ENCODE measurements around the gene RNF133. TPM values are rescaled to one million over a fixed set of nuclear protein-coding genes. Genes with fewer than 3 reads are reported as not detected.

RNF133 gene
- total RNA-seq, 1 experiment from 2014 or later: 4.9 TPM

- ChIA-PET CTCF (no interaction called here), POLR2A (ENCODE audit: low non-redundant PET) (interaction anchor here (0.7 kb wide), 1 partner anchor 21 kb away, joined by 5 read pairs; no protein-coding TSS in a partner anchor)
- no peak overlapping the region for H3K4me3 ChIP-seq (ENCODE audit: low read depth, low read length, poor library complexity, severe bottlenecking)
- intact Hi-C loops (cut with micrococcal nuclease; ENCODE audit: unreplicated experiment): no loop called here
- no peaks in the 10 kb centered on the region for H3K4me1 ChIP-seq (ENCODE audit: insufficient read depth, low read length, poor library complexity, severe bottlenecking)
- H3K27ac ChIP-seq (ENCODE audit: low read depth, low read length, poor library complexity, severe bottlenecking): no peak overlapping the region
- TF ChIP-seq EZH2 (IDR thresholded peaks at IDR 0.05; ENCODE audit: borderline replicate concordance, low read depth, low read length, poor library complexity, severe bottlenecking) (no peak), CTCF (conservative IDR thresholded peaks at IDR 0.05; ENCODE audit: low read depth, low read length) (no peak)
- no TSS peak for BruUV-seq (replicated peaks)
- H3K27me3 ChIP-seq (replicated peaks; ENCODE audit: insufficient read depth, low read depth, low read length, poor library complexity): no peaks in the 10 kb centered on the region
- DNase-seq (ENCODE audit: low spot score): no peak
- H3K9me3 ChIP-seq (ENCODE audit: low read depth, low read length, poor library complexity, severe bottlenecking): no peaks in the 10 kb centered on the region
- H3K36me3 ChIP-seq (ENCODE audit: insufficient read depth, low read length, poor library complexity, severe bottlenecking): no peaks in the 10 kb centered on the region
Observed at GRCh38 chr7:122719010-122719578, 20.2 kb upstream of the RNF133 start.

- Histone ChIP-seq H3K27ac (ENCODE audit: low read depth, low read length, poor library complexity, severe bottlenecking) (no peak overlapping the region), H3K27me3 (replicated peaks; ENCODE audit: insufficient read depth, low read depth, low read length, poor library complexity) (no peaks in the 10 kb centered on the region), H3K4me1 (ENCODE audit: insufficient read depth, low read length, poor library complexity, severe bottlenecking) (no peaks in the 10 kb centered on the region), H3K4me3 (ENCODE audit: low read depth, low read length, poor library complexity, severe bottlenecking) (no peak overlapping the region), H3K36me3 (ENCODE audit: insufficient read depth, low read length, poor library complexity, severe bottlenecking) (no peaks in the 10 kb centered on the region), H3K9me3 (ENCODE audit: low read depth, low read length, poor library complexity, severe bottlenecking) (no peaks in the 10 kb centered on the region)
- no peak for DNase-seq (ENCODE audit: low spot score)
- BruUV-seq (replicated peaks): no TSS peak
- POLR2A ChIA-PET (ENCODE audit: low non-redundant PET): no interaction called here
- TF ChIP-seq CTCF (conservative IDR thresholded peaks at IDR 0.05; ENCODE audit: low read depth, low read length) (no peak), EZH2 (IDR thresholded peaks at IDR 0.05; ENCODE audit: borderline replicate concordance, low read depth, low read length, poor library complexity, severe bottlenecking) (no peak)
- CTCF ChIA-PET: no interaction called here
- intact Hi-C loops (cut with micrococcal nuclease; ENCODE audit: unreplicated experiment): no loop called here
Observed at GRCh38 chr7:122717356-122718089, 18.6 kb upstream of the RNF133 start.

- CTCF ChIA-PET: no interaction called here
Observed at GRCh38 chr7:122715183-122715582, 16.3 kb upstream of the RNF133 start.

More at GRCh38 chr7:122715183-122715582, 16.3 kb upstream of the RNF133 start:
- BruUV-seq (replicated peaks): no TSS peak
- Histone ChIP-seq H3K36me3 (ENCODE audit: insufficient read depth, low read length, poor library complexity, severe bottlenecking) (no peaks in the 10 kb centered on the region), H3K27me3 (replicated peaks; ENCODE audit: insufficient read depth, low read depth, low read length, poor library complexity) (no peaks in the 10 kb centered on the region), H3K27ac (ENCODE audit: low read depth, low read length, poor library complexity, severe bottlenecking) (no peak overlapping the region), H3K4me3 (ENCODE audit: low read depth, low read length, poor library complexity, severe bottlenecking) (no peak overlapping the region), H3K4me1 (ENCODE audit: insufficient read depth, low read length, poor library complexity, severe bottlenecking) (no peaks in the 10 kb centered on the region), H3K9me3 (ENCODE audit: low read depth, low read length, poor library complexity, severe bottlenecking) (no peaks in the 10 kb centered on the region)
- TF ChIP-seq EZH2 (IDR thresholded peaks at IDR 0.05; ENCODE audit: borderline replicate concordance, low read depth, low read length, poor library complexity, severe bottlenecking): no peak
- TF ChIP-seq CTCF (conservative IDR thresholded peaks at IDR 0.05; ENCODE audit: low read depth, low read length): no peak
- no peak for DNase-seq (ENCODE audit: low spot score)
- intact Hi-C loops (cut with micrococcal nuclease; ENCODE audit: unreplicated experiment): no loop called here
- POLR2A ChIA-PET (ENCODE audit: low non-redundant PET): no interaction called here

Measured in A673 (cell line).